ENCODE data around the gene SNRPD1.

DNA sequence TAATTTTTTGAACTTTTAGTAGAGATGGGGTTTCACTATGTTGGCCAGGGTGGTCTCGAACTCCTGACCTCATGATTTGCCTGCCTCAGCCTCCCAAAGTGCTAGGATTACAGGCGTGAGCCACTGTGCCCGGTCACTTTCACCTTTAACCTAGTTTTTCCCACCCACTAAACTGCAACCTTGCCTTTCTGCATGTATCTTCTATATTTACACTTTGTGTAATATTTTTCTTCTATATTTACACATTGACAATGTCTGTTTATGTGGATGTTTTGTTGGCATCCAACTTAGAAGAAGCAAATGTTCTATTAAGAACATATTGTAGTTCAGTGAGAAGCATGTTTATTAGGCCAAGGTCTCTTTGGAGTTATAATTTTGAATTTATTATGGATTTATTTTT lies 26.7 kb downstream of the SNRPD1 start:
- TF ChIP-seq, protein P1, sequence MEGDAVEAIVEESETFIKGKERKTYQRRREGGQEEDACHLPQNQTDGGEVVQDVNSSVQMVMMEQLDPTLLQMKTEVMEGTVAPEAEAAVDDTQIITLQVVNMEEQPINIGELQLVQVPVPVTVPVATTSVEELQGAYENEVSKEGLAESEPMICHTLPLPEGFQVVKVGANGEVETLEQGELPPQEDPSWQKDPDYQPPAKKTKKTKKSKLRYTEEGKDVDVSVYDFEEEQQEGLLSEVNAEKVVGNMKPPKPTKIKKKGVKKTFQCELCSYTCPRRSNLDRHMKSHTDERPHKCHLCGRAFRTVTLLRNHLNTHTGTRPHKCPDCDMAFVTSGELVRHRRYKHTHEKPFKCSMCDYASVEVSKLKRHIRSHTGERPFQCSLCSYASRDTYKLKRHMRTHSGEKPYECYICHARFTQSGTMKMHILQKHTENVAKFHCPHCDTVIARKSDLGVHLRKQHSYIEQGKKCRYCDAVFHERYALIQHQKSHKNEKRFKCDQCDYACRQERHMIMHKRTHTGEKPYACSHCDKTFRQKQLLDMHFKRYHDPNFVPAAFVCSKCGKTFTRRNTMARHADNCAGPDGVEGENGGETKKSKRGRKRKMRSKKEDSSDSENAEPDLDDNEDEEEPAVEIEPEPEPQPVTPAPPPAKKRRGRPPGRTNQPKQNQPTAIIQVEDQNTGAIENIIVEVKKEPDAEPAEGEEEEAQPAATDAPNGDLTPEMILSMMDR (IDR thresholded peaks at IDR 0.05; ENCODE audit: insufficient read depth, low read length) = no peak
- TF ChIP-seq POLR2AphosphoS5 (IDR thresholded peaks at IDR 0.05; ENCODE audit: low read depth) = no peak
